Measurements from ENCODE around the gene ALX4. TPM values are rescaled to one million over a fixed set of nuclear protein-coding genes. Genes with fewer than 3 reads are reported as not detected.

ALX4 gene
- total RNA-seq, 2 experiments from 2014 or later = not detected

- intact Hi-C loops (cut with micrococcal nuclease; ENCODE audit: unreplicated experiment) = no loop called here
- Histone ChIP-seq H3K4me3 (ENCODE audit: low read depth, low read length, poor library complexity, severe bottlenecking) (no peak overlapping the region), H3K9me2 (ENCODE audit: insufficient read depth, low read length) (no peaks in the 10 kb centered on the region), H4K20me1 (ENCODE audit: insufficient read depth, low read length) (no peaks in the 10 kb centered on the region), H3K27ac (ENCODE audit: low read depth, low read length, poor library complexity, severe bottlenecking) (no peak overlapping the region), H3K79me2 (ENCODE audit: insufficient read depth, low read depth, low read length) (no peaks in the 10 kb centered on the region), H3K9me3 (ENCODE audit: low read length) (no peaks in the 10 kb centered on the region), H3K36me3 (ENCODE audit: insufficient read depth, low read length) (no peaks in the 10 kb centered on the region), H3K4me2 (ENCODE audit: low read length) (no peak overlapping the region), H2AFZ (ENCODE audit: low read length) (no peak overlapping the region), H3K4me1 (ENCODE audit: insufficient read depth, low read length, poor library complexity, severe bottlenecking) (no peaks in the 10 kb centered on the region)
- TF ChIP-seq CTCF (conservative IDR thresholded peaks at IDR 0.05; ENCODE audit: low read length) = no peak
- no peak for TF ChIP-seq EZH2phosphoT487 (IDR thresholded peaks at IDR 0.05; ENCODE audit: borderline replicate concordance, low read depth, low read length)
- DNase-seq (ENCODE audit: low spot score) = no peak
- BruUV-seq (replicated peaks) = no TSS peak
- ChIA-PET POLR2A (no interaction called here), CTCF (ENCODE audit: unreplicated experiment) (no interaction called here)
Measured at GRCh38 chr11:44310463-44311272, 729 bp upstream of the ALX4 start.

DNA sequence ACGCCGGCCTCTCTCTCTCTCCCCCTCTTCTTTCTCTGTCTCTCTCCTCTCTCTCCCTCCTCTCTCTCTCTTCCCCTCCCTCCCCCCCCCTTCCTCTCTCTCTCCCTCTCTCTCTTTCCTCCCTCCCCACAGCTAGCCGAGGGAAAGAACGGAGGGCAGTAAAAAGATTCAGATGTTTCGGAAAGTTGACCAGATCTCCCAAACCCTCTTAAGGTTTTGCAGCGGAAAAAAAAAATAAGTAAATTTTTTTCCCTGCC, 195 bp upstream of the ALX4 start:
- no peaks in the 10 kb centered on the region for H4K20me1 ChIP-seq (ENCODE audit: insufficient read depth, low read length)
- H2AFZ ChIP-seq (ENCODE audit: low read length) = no peak overlapping the region

More for the DNA sequence above, 195 bp upstream of the ALX4 start:
- H3K79me2 ChIP-seq (ENCODE audit: insufficient read depth, low read depth, low read length) = no peaks in the 10 kb centered on the region
- no peaks in the 10 kb centered on the region for H3K9me3 ChIP-seq (ENCODE audit: low read length)
- H3K4me2 ChIP-seq (ENCODE audit: low read length) = no peak overlapping the region
- no peak overlapping the region for H3K27ac ChIP-seq (ENCODE audit: low read depth, low read length, poor library complexity, severe bottlenecking)
- no peak for TF ChIP-seq CTCF (conservative IDR thresholded peaks at IDR 0.05; ENCODE audit: low read length)
- TF ChIP-seq EZH2phosphoT487 (IDR thresholded peaks at IDR 0.05; ENCODE audit: borderline replicate concordance, low read depth, low read length) = no peak
- H3K9me2 ChIP-seq (ENCODE audit: insufficient read depth, low read length) = no peaks in the 10 kb centered on the region
- no peaks in the 10 kb centered on the region for H3K4me1 ChIP-seq (ENCODE audit: insufficient read depth, low read length, poor library complexity, severe bottlenecking)
- ChIA-PET CTCF (ENCODE audit: unreplicated experiment) (no interaction called here), POLR2A (no interaction called here)
- DNase-seq (ENCODE audit: low spot score) = no peak
- BruUV-seq (replicated peaks) = no TSS peak
- intact Hi-C loops (cut with micrococcal nuclease; ENCODE audit: unreplicated experiment) = no loop called here
- H3K36me3 ChIP-seq (ENCODE audit: insufficient read depth, low read length) = no peaks in the 10 kb centered on the region
- no peak overlapping the region for H3K4me3 ChIP-seq (ENCODE audit: low read depth, low read length, poor library complexity, severe bottlenecking)

All from OCI-LY7 (cell line).